ENCODE results near the gene UBE2N.

Gene UBE2N

GRCh38 chr12:93369505-93369904 is 72.2 kb downstream of the UBE2N start:
- H3K4me3 ChIP-seq (ENCODE audit: low read depth in 1 of 2, low read length in 1 of 2), result no peak overlapping the region
- H3K27me3 ChIP-seq, result no peaks in the 10 kb centered on the region
- no peaks in the 10 kb centered on the region for H3K36me3 ChIP-seq
- no peaks in the 10 kb centered on the region for H3K4me1 ChIP-seq (ENCODE audit: control insufficient read depth in 1 of 2, insufficient read depth in 1 of 2, low read depth in 1 of 2, low read length in 1 of 2)
- no peaks in the 10 kb centered on the region for H3K9me3 ChIP-seq
- H3K27ac ChIP-seq, result no peak overlapping the region
- no peak for TF ChIP-seq CTCF (IDR thresholded peaks at IDR 0.05)

GRCh38 chr12:93368766-93369165 is 73.0 kb downstream of the UBE2N start:
- Histone ChIP-seq H3K27ac (no peak overlapping the region), H3K36me3 (no peaks in the 10 kb centered on the region), H3K9me3 (no peaks in the 10 kb centered on the region), H3K4me3 (ENCODE audit: low read depth in 1 of 2, low read length in 1 of 2) (no peak overlapping the region), H3K27me3 (no peaks in the 10 kb centered on the region), H3K4me1 (ENCODE audit: control insufficient read depth in 1 of 2, insufficient read depth in 1 of 2, low read depth in 1 of 2, low read length in 1 of 2) (no peaks in the 10 kb centered on the region)
- no peak for TF ChIP-seq CTCF (IDR thresholded peaks at IDR 0.05)

GRCh38 chr12:93366422-93366821 is 75.3 kb downstream of the UBE2N start:
- Histone ChIP-seq H3K4me3 (ENCODE audit: low read depth in 1 of 2, low read length in 1 of 2) (no peak overlapping the region), H3K9me3 (no peaks in the 10 kb centered on the region), H3K36me3 (no peaks in the 10 kb centered on the region), H3K27ac (no peak overlapping the region), H3K4me1 (ENCODE audit: control insufficient read depth in 1 of 2, insufficient read depth in 1 of 2, low read depth in 1 of 2, low read length in 1 of 2) (no peaks in the 10 kb centered on the region), H3K27me3 (no peaks in the 10 kb centered on the region)
- TF ChIP-seq CTCF (IDR thresholded peaks at IDR 0.05), result no peak

GRCh38 chr12:93365616-93366405 is 75.9 kb downstream of the UBE2N start:
- H3K4me3 ChIP-seq (ENCODE audit: low read depth in 1 of 2, low read length in 1 of 2), result no peak overlapping the region
- H3K4me1 ChIP-seq (ENCODE audit: control insufficient read depth in 1 of 2, insufficient read depth in 1 of 2, low read depth in 1 of 2, low read length in 1 of 2), result no peaks in the 10 kb centered on the region
- H3K9me3 ChIP-seq, result no peaks in the 10 kb centered on the region
- H3K27ac ChIP-seq, result no peak overlapping the region
- H3K36me3 ChIP-seq, result no peaks in the 10 kb centered on the region
- no peaks in the 10 kb centered on the region for H3K27me3 ChIP-seq
- TF ChIP-seq CTCF (IDR thresholded peaks at IDR 0.05), result no peak

- H3K4me3 ChIP-seq (ENCODE audit: low read depth in 1 of 2, low read length in 1 of 2), result no peak overlapping the region
- H3K27me3 ChIP-seq, result no peaks in the 10 kb centered on the region
- no peak for TF ChIP-seq CTCF (IDR thresholded peaks at IDR 0.05)
- H3K4me1 ChIP-seq (ENCODE audit: control insufficient read depth in 1 of 2, insufficient read depth in 1 of 2, low read depth in 1 of 2, low read length in 1 of 2), result no peaks in the 10 kb centered on the region
- no peak overlapping the region for H3K27ac ChIP-seq
- H3K9me3 ChIP-seq, result no peaks in the 10 kb centered on the region
- no peaks in the 10 kb centered on the region for H3K36me3 ChIP-seq
Observed at GRCh38 chr12:93363841-93364297, 77.9 kb downstream of the UBE2N start.
